HTERT RPE-1 (cell line): ENCODE data around the gene TMEM80.

Source experiments
- in situ Hi-C: fragments of 300-500 bp; cut with MboI; formaldehyde crosslinking; loops from 4 replicates; pipeline ENCODE4 v1.14.3; 2020; ENCODE audit warnings: low sequenced_read_pairs

Gene TMEM80

DNA sequence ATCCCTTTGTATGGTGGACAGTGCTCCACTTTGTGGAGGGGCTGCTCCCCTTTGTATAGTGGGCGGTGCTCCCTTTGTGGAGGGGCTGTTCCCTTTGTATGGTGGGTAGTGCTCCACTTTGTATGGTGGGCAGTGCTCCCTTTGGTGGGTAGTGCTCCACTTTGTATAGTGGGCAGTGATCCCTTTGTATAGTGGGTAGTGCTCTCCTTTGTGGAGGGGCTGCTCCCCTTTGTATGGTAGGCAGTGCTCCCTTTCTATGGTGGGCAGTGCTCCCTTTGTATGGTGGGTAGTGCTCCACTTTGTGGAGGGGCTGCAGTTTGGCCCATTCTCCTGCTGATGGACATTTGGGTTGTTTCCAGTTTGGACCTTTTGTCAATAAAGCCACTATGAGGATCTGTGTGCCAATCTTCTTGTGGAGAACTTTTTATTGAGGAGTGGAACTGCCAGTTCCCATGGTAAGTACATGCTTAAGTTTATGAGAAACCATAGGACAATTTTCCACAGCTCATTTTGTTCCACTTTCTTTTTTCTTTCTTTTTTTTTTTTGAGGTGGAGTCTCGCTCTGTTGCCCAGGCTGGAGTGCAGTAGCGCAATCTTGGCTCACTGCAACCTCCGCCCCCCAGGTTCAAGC, 47.1 kb downstream of the TMEM80 start:
- in situ Hi-C loops: no loop called here

DNA sequence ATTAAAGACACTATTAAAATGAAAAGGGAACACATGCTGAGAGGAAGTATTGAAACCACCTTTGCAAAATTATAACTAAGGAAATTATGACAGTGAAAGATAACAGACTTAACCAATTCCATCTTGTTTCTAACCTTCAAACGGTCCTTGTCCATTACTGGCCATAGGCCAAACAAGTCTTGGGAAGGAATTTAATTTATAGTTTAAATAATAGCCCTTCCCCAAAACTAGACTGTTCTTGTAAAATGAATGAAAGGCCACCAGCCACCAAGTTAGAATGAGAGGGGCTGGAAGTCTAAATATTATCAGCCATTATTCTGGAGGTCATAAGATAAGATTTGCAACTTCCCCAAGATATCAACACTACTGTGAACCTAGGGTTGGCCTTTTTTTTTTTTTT, 49.8 kb downstream of the TMEM80 start:
- in situ Hi-C loops: no loop called here

DNA sequence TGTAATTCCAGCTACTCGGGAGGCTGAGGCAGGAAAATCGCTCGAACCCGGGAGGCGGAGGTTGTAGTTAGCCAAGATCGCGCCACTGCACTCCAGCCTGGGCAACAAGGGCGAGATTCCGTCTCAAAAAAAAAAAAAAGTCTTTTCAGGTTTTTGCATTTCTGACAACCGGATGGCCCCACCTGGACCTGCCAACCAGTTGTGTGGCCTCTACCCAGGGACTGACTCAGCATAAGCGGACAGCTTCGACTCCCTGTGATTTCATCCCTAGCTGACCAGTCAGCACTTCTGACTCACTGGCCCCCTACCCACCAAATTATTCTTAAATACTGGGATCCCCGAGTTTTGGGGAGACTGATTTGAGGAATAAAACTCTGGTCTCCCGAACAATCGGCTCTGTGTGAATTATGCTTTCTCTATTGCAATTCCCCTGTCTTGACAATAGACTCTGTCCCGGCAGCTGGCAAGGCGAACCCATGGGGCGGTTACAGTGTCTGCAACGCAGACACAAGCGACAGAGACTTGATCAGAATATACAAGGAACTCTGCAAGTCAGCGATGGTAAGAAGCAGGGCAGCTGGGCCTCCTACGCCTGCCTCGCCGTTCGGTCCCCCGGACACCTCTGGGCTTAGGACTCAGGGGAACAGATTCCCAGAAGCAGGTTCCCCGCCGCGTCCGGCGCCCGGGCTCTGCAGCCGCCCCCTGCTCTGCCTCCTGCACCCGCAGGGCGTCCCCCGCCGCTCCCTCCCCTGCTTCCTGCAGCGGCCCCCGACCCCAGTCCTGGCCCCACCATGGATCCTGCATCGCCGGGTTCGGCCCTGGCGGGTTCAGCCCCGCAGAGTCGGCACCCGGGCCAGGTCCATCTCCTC, 50.9 kb downstream of the TMEM80 start:
- in situ Hi-C loops: no loop called here

DNA sequence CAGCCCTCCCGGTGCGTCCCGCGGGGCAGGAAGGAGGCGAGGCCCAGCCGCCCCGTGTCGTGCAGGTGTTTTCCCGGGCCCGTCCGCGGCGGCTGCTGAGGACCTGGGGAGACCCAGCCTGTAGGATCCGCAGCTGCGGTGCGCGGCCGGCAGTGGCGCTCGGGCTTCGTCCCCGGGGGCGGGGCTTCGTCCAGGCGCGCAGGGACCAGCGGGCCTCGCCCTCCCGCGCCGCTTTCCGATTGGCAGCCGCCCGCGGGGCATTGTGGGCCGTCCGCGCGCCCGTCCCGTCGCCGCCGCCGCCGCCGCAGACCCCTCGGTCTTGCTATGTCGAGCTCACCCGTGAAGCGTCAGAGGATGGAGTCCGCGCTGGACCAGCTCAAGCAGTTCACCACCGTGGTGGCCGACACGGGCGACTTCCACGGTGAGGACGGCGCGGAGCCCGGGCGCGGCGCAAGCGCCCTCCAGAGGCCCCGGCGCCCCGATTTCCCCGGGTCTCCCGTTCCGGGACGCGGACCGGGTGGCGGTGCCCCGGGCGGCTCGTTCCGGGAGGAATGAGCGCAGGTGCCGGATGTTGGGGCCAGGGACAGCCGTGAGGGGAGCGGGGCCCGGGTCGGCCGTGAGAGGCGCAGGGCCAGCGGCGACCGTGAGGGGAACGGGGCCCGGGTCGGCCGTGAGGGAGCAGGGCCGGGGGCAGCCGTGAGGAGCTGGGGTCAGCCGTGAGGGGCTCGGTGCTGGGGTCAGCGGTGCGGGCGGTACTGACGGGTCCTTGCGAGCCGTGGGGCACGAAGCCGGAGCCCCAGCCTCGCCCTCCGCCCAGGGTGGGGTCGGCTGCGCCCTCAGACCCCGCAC, 51.8 kb downstream of the TMEM80 start, which contains the start of gene TALDO1:
Gene TALDO1, plus strand, starts transcription at position 307 of the 849 bp plus-strand sequence. Its CDS starts 18 bp downstream, at position 325.
- in situ Hi-C loops: no loop called here

DNA sequence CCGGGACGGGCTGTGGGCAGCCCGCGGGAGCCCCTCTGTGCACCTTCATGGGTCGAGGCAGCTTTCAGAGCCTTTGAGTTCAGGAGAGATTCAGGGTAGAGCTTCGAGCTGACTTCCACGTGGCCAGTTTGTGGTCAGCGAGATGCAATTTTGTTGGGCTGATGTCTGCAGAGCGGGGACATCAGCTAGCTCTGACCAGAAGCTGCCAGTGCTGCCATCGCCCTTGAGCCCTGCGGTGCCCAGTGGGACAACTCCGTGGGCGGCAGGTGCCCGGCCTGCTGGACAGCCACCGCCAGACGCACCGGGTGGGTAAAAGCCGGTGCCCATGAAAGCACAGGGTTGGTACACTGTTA, 52.4 kb downstream of the TMEM80 start:
- in situ Hi-C loops: no loop called here

DNA sequence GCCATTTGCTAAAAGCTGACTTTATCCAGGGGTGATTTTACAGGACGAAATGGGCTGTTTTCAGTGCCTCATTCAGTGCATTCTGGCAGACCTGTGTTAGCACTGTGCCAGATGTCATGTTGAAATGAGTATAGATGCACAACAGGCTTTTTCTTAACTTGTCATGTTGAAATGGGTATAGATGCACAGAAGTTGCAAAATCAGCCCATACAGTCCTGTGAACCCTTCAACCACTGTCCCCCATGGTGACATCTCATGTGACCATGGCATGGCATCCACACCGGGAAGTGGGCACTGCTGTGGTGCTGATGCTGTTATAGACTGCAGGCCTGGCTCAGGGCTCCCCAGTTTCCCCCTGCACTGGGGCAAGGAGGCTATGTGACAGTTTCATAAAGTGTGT, 54.1 kb downstream of the TMEM80 start:
- in situ Hi-C loops: no loop called here
